Calu3 (cell line): ENCODE measurements around the gene KRTAP21-1. TPM values are rescaled to one million over a fixed set of nuclear protein-coding genes. Genes with fewer than 3 reads are reported as not detected.

Source experiments
- BruUV-seq: library from RNA; stranded (reverse); fragments of 400-500 nt; replicated peaks from 2 replicates; lab custom pipeline; 2021; lab: Mats Ljungman, UMichigan
- CTCF ChIA-PET: fragments of 300-600 bp; sonication (Branson Sonifier 250); formaldehyde crosslinking; loops from one replicate; lab custom pipeline; 2022; ENCODE audit warnings: antibody characterized with exemption; lab: Charles Lee
- DNase-seq: peaks from one replicate; pipeline ENCODE4 v3.0.0; 2022
- H3K27ac Mint-ChIP-seq: one replicate; pipeline ENCODE4 v1.8.0; 2022; ENCODE audit warnings: mixed read lengths; ENCODE audit not compliant: unreplicated experiment
- H3K27me3 Mint-ChIP-seq: one replicate; pipeline ENCODE4 v1.8.0; 2022; ENCODE audit warnings: mixed read lengths; ENCODE audit not compliant: unreplicated experiment
- H3K36me3 Mint-ChIP-seq: one replicate; pipeline ENCODE4 v1.8.0; 2022; ENCODE audit warnings: mild to moderate bottlenecking, moderate library complexity, mixed read lengths; ENCODE audit not compliant: insufficient read depth, unreplicated experiment
- H3K4me1 Mint-ChIP-seq: one replicate; pipeline ENCODE4 v1.8.0; 2022; ENCODE audit warnings: mild to moderate bottlenecking, low read depth, mixed read lengths; ENCODE audit not compliant: unreplicated experiment
- H3K4me3 Mint-ChIP-seq: one replicate; pipeline ENCODE4 v1.8.0; 2022; ENCODE audit warnings: mild to moderate bottlenecking, low read depth, moderate library complexity, mixed read lengths; ENCODE audit not compliant: unreplicated experiment
- H3K9me3 Mint-ChIP-seq: one replicate; pipeline ENCODE4 v1.8.0; 2022; ENCODE audit warnings: low read depth, mixed read lengths; ENCODE audit not compliant: unreplicated experiment
- intact Hi-C: fragments of 100-400 bp; cut with micrococcal nuclease; formaldehyde crosslinking; loops from one replicate; pipeline ENCODE4 v1.10.0; 2022; ENCODE audit not compliant: unreplicated experiment
- total RNA-seq: library from RNA; stranded (reverse); gene quantifications from 2 replicates; pipeline ENCODE4 v1.2.3, GENCODE V29; 2022
- TF ChIP-seq, protein P1 (sequence below): fragments of 200-600 bp; IDR thresholded peaks from one replicate; pipeline ENCODE4 v1.8.0; 2022; ENCODE audit warnings: antibody characterized with exemption; ENCODE audit not compliant: unreplicated experiment

KRTAP21-1 gene
- total RNA-seq, 1 experiment from 2014 or later, result not detected

DNA sequence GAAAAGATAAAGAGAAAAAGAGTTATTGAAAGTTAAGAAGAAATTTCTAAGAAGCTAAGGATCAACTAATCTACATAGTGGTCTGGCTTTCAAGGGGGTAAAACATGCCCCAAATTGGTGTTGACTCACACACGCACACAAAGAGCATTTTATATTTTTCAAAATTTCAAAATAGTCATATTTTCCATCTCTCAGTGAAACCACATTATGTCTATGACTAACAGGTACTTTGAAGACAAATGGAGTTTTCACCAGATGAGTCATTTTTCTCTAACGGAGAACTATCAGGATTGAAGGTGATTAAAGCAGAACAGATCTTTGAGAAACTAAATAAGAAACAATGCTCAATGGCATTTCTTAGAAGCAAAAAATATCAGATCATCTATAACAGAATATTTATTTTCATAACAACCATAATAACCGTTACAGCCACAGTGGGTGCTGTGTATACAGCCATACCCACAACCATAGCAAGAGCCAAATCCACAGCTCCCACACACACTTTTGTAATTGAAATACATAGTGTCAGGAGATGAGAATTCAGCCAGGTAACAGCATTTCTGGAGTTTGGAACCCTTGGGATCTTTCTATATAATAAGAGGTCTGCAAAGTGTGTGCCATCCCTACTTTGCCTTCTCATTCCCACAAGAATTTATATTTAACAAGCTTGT lies 36.9 kb downstream of the KRTAP21-1 start, which contains the start of gene KRTAP21-3:
Gene KRTAP21-3, minus strand, starts transcription at position 539 of the 671 bp plus-strand sequence. Its CDS starts 18 bp downstream, at position 521.
- intact Hi-C loops, result no loop called here
- DNase-seq, result no peak
- H3K36me3 Mint-ChIP-seq, result no peaks in the 10 kb centered on the region
- H3K4me3 Mint-ChIP-seq, result no peak within 1 kb of the TSS
- CTCF ChIA-PET, result no interaction called here
- BruUV-seq, result no TSS peak
- no peaks in the 10 kb centered on the region for H3K4me1 Mint-ChIP-seq
- H3K27me3 Mint-ChIP-seq, result no peaks in the 10 kb centered on the region
- peaks cover 8% of the 10 kb centered on the region for H3K9me3 Mint-ChIP-seq
- TF ChIP-seq, protein P1, sequence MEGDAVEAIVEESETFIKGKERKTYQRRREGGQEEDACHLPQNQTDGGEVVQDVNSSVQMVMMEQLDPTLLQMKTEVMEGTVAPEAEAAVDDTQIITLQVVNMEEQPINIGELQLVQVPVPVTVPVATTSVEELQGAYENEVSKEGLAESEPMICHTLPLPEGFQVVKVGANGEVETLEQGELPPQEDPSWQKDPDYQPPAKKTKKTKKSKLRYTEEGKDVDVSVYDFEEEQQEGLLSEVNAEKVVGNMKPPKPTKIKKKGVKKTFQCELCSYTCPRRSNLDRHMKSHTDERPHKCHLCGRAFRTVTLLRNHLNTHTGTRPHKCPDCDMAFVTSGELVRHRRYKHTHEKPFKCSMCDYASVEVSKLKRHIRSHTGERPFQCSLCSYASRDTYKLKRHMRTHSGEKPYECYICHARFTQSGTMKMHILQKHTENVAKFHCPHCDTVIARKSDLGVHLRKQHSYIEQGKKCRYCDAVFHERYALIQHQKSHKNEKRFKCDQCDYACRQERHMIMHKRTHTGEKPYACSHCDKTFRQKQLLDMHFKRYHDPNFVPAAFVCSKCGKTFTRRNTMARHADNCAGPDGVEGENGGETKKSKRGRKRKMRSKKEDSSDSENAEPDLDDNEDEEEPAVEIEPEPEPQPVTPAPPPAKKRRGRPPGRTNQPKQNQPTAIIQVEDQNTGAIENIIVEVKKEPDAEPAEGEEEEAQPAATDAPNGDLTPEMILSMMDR, result no peak
- no peak within 1 kb of the TSS for H3K27ac Mint-ChIP-seq

GRCh38 chr21:30717105-30717504 lies 38.1 kb downstream of the KRTAP21-1 start:
- TF ChIP-seq, protein P1, result no peak
- no peak for DNase-seq
- Mint-ChIP-seq H3K9me3 (peaks cover 6% of the 10 kb centered on the region), H3K36me3 (no peaks in the 10 kb centered on the region), H3K27me3 (no peaks in the 10 kb centered on the region), H3K4me3 (no peak overlapping the region), H3K4me1 (no peaks in the 10 kb centered on the region), H3K27ac (no peak overlapping the region)
- no TSS peak for BruUV-seq
- CTCF ChIA-PET, result no interaction called here
- intact Hi-C loops, result no loop called here

DNA sequence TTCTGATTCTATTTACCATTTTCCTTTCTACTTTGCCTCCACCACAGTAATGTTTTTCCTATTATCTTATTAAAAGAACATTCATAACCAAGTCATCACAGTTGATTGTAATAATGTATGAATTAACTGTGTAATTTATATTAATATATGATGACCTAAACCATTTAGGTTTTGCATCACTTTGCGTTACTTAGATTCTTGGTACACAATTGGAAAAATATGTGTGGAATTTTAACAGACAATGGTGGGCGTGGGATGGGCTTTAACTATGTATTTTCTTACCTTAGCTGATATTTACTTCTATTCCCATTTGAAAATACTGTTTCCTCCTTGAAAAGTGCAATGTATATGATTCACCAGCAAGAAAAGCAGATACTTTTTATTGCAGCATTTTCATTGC lies 40.3 kb downstream of the KRTAP21-1 start:
- H3K27ac Mint-ChIP-seq, result no peak overlapping the region
- peaks cover 10% of the 10 kb centered on the region for H3K9me3 Mint-ChIP-seq
- no peaks in the 10 kb centered on the region for H3K27me3 Mint-ChIP-seq
- H3K4me1 Mint-ChIP-seq, result no peaks in the 10 kb centered on the region
- TF ChIP-seq, protein P1, result no peak
- CTCF ChIA-PET, result no interaction called here
- no peak for DNase-seq
- no peaks in the 10 kb centered on the region for H3K36me3 Mint-ChIP-seq
- H3K4me3 Mint-ChIP-seq, result no peak overlapping the region
- BruUV-seq, result no TSS peak
- intact Hi-C loops, result no loop called here

- H3K4me3 Mint-ChIP-seq, result no peak overlapping the region
- H3K4me1 Mint-ChIP-seq, result no peaks in the 10 kb centered on the region
- CTCF ChIA-PET, result no interaction called here
- no peak for DNase-seq
- H3K27me3 Mint-ChIP-seq, result no peaks in the 10 kb centered on the region
- intact Hi-C loops, result no loop called here
- H3K27ac Mint-ChIP-seq, result no peak overlapping the region
- peaks cover 10% of the 10 kb centered on the region for H3K9me3 Mint-ChIP-seq
- no TSS peak for BruUV-seq
- no peaks in the 10 kb centered on the region for H3K36me3 Mint-ChIP-seq
- TF ChIP-seq, protein P1, result no peak
Measured at GRCh38 chr21:30714456-30714855, 40.8 kb downstream of the KRTAP21-1 start.
